GM21423 (cell line): ENCODE measurements around the gene DIDO1.
A peak's percentile ranks its signal among the peaks of the same experiment; 100 is the strongest.

Experiments
- ATAC-seq: cut with Tn5 transposase; IDR thresholded peaks from one replicate; pipeline ENCODE4 v1.9.1; 2021; ENCODE audit warnings: mild to moderate bottlenecking, moderate library complexity; ENCODE audit not compliant: unreplicated experiment

Gene DIDO1

GRCh38 chr20:62926229-62927127, at the start of gene DIDO1:
Gene DIDO1 (minus strand): TSS chr20:62926505.
- ATAC-seq, result peak; percentile 80

- no peak for ATAC-seq
Measured at GRCh38 chr20:62975251-62975760, 49.0 kb upstream of the DIDO1 start.

GRCh38 chr20:62972845-62973745, 46.8 kb upstream of the DIDO1 start:
- no peak for ATAC-seq

GRCh38 chr20:62971950-62972844, 45.9 kb upstream of the DIDO1 start:
- ATAC-seq, result peak; percentile 76

GRCh38 chr20:62971211-62971949, 45.1 kb upstream of the DIDO1 start:
- ATAC-seq, result no peak

GRCh38 chr20:62970307-62971210, 44.3 kb upstream of the DIDO1 start:
- ATAC-seq, result no peak

- no peak for ATAC-seq
Measured at GRCh38 chr20:62969939-62970306, 43.6 kb upstream of the DIDO1 start.

- no peak for ATAC-seq
Measured at GRCh38 chr20:62969179-62969760, 43.0 kb upstream of the DIDO1 start.

- ATAC-seq, result no peak
Measured at GRCh38 chr20:62968378-62969178, 42.3 kb upstream of the DIDO1 start.

GRCh38 chr20:62967628-62968351, 41.5 kb upstream of the DIDO1 start:
- no peak for ATAC-seq

- ATAC-seq, result no peak
Measured at GRCh38 chr20:62967149-62967501, 40.8 kb upstream of the DIDO1 start.

GRCh38 chr20:62966212-62967148, 40.2 kb upstream of the DIDO1 start:
- no peak for ATAC-seq

- no peak for ATAC-seq
Measured at GRCh38 chr20:62965363-62965771, 39.1 kb upstream of the DIDO1 start.

- no peak for ATAC-seq
Measured at GRCh38 chr20:62964700-62965099, 38.4 kb upstream of the DIDO1 start.

- ATAC-seq, result no peak
Measured at GRCh38 chr20:62963614-62964397, 37.5 kb upstream of the DIDO1 start.
